DOHH2 (cell line): Measurements from ENCODE around the gene COPZ2.

Experiments
- EZH2phosphoT487 ChIP-seq: fragments of 200-600 bp; sonication (generic); IDR thresholded peaks from 2 replicates; pipeline ENCODE4 v1.6.1; 2017; ENCODE audit warnings: borderline replicate concordance, mild to moderate bottlenecking, antibody characterized with exemption, low read length, moderate library complexity, mixed read lengths
- TF ChIP-seq, protein P1 (sequence below): fragments of 200-600 bp; sonication (generic); IDR thresholded peaks from one replicate; pipeline ENCODE4 v1.5.1; 2014; ENCODE audit warnings: antibody characterized with exemption, mild to moderate bottlenecking, low read depth, low read length; ENCODE audit not compliant: poor library complexity, severe bottlenecking

DNA sequence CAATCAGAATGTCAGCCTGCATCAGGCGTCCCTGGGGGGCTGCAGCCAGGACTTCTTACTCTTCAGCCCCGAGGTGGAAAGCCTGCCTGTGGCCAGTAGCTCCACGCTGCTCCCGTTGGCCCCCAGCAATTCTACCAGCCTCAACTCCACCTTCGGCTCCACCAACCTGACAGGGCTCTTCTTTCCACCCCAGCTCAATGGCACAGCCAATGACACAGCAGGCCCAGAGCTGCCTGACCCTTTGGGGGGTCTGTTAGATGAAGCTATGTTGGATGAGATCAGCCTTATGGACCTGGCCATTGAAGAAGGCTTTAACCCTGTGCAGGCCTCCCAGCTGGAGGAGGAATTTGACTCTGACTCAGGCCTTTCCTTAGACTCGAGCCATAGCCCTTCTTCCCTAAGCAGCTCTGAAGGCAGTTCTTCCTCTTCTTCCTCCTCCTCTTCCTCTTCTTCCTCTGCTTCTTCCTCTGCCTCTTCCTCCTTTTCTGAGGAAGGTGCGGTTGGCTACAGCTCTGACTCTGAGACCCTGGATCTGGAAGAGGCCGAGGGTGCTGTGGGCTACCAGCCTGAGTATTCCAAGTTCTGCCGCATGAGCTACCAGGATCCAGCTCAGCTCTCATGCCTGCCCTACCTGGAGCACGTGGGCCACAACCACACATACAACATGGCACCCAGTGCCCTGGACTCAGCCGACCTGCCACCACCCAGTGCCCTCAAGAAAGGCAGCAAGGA lies 21.0 kb upstream of the COPZ2 start:
- TF ChIP-seq, protein P1, sequence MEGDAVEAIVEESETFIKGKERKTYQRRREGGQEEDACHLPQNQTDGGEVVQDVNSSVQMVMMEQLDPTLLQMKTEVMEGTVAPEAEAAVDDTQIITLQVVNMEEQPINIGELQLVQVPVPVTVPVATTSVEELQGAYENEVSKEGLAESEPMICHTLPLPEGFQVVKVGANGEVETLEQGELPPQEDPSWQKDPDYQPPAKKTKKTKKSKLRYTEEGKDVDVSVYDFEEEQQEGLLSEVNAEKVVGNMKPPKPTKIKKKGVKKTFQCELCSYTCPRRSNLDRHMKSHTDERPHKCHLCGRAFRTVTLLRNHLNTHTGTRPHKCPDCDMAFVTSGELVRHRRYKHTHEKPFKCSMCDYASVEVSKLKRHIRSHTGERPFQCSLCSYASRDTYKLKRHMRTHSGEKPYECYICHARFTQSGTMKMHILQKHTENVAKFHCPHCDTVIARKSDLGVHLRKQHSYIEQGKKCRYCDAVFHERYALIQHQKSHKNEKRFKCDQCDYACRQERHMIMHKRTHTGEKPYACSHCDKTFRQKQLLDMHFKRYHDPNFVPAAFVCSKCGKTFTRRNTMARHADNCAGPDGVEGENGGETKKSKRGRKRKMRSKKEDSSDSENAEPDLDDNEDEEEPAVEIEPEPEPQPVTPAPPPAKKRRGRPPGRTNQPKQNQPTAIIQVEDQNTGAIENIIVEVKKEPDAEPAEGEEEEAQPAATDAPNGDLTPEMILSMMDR: no peak
- no peak for TF ChIP-seq EZH2phosphoT487
